Ishikawa (cell line): Measurements from ENCODE around the gene ARID5B.

Experiments used
- CEBPB ChIP-seq: IDR thresholded peaks from 2 replicates; pipeline ENCODE4 v1.6.1; 2012
- CREB1 ChIP-seq: IDR thresholded peaks from 2 replicates; pipeline ENCODE4 v1.6.1; 2012; ENCODE audit warnings: low read depth
- EGR1 ChIP-seq: IDR thresholded peaks from 2 replicates; pipeline ENCODE4 v1.6.1; 2012
- EP300 ChIP-seq: IDR thresholded peaks from 2 replicates; pipeline ENCODE4 v1.6.1; 2012; ENCODE audit warnings: borderline replicate concordance
- FOXM1 ChIP-seq: IDR thresholded peaks from 2 replicates; pipeline ENCODE4 v1.6.1; 2012; ENCODE audit warnings: low read depth, borderline replicate concordance
- MAX ChIP-seq: IDR thresholded peaks from 2 replicates; pipeline ENCODE4 v1.6.1; 2012
- NFIC ChIP-seq: IDR thresholded peaks from 2 replicates; pipeline ENCODE4 v1.6.1; 2012
- RAD21 ChIP-seq: IDR thresholded peaks from 2 replicates; pipeline ENCODE4 v1.6.1; 2012; ENCODE audit warnings: low read depth
- REST ChIP-seq: IDR thresholded peaks from 2 replicates; pipeline ENCODE4 v1.6.1; 2012; ENCODE audit warnings: low read depth, mild to moderate bottlenecking
- TAF1 ChIP-seq: IDR thresholded peaks from 2 replicates; pipeline ENCODE4 v1.6.1; 2012; ENCODE audit warnings: low read depth, mild to moderate bottlenecking
- TCF12 ChIP-seq: IDR thresholded peaks from 2 replicates; pipeline ENCODE4 v1.6.1; 2012; ENCODE audit warnings: low read depth
- TEAD4 ChIP-seq: IDR thresholded peaks from 2 replicates; pipeline ENCODE4 v1.6.1; 2012
- USF1 ChIP-seq: IDR thresholded peaks from 2 replicates; pipeline ENCODE4 v1.6.1; 2012
- YY1 ChIP-seq: IDR thresholded peaks from 2 replicates; pipeline ENCODE4 v1.6.1; 2012; ENCODE audit warnings: low read depth
- ZBTB7A ChIP-seq: IDR thresholded peaks from 2 replicates; pipeline ENCODE4 v1.6.1; 2012; ENCODE audit warnings: low read depth

ARID5B gene

GRCh38 chr10:61883371-61884025 lies 18.0 kb upstream of the ARID5B start:
- no peak for TF ChIP-seq CEBPB
- no peak for TF ChIP-seq TAF1
- no peak for TF ChIP-seq MAX
- TF ChIP-seq REST, result no peak
- TF ChIP-seq EP300, result no peak
- TF ChIP-seq TEAD4, result no peak
- TF ChIP-seq EGR1, result no peak
- TF ChIP-seq USF1, result no peak
- no peak for TF ChIP-seq RAD21
- TF ChIP-seq NFIC, result no peak
- no peak for TF ChIP-seq ZBTB7A
- no peak for TF ChIP-seq CREB1
- no peak for TF ChIP-seq TCF12
- TF ChIP-seq FOXM1, result no peak
- TF ChIP-seq YY1, result no peak

GRCh38 chr10:61887772-61888171 lies 13.7 kb upstream of the ARID5B start:
- TF ChIP-seq MAX (no peak), CREB1 (no peak), TAF1 (no peak), TEAD4 (no peak), USF1 (no peak), YY1 (no peak)

- TF ChIP-seq EP300 (no peak), TAF1 (no peak), YY1 (no peak), MAX (no peak), CREB1 (no peak)
Measured at GRCh38 chr10:61888744-61889143, 12.8 kb upstream of the ARID5B start.

GRCh38 chr10:61890430-61890829 lies 11.1 kb upstream of the ARID5B start:
- TF ChIP-seq CEBPB (no peak), MAX (no peak), EP300 (no peak), CREB1 (no peak), TCF12 (no peak), EGR1 (no peak), TEAD4 (no peak), FOXM1 (no peak), YY1 (no peak)

- TF ChIP-seq MAX (no peak), NFIC (no peak), TEAD4 (no peak)
Measured at GRCh38 chr10:61890881-61891409, 10.6 kb upstream of the ARID5B start.

GRCh38 chr10:61891906-61892585 lies 9.5 kb upstream of the ARID5B start:
- no peak for TF ChIP-seq RAD21
- no peak for TF ChIP-seq YY1
- TF ChIP-seq REST, result no peak
- TF ChIP-seq TCF12, result no peak
- TF ChIP-seq USF1, result no peak
- no peak for TF ChIP-seq TEAD4
- TF ChIP-seq ZBTB7A, result no peak
- no peak for TF ChIP-seq CREB1
- TF ChIP-seq FOXM1, result no peak
- TF ChIP-seq TAF1, result no peak
- TF ChIP-seq CEBPB, result no peak
- TF ChIP-seq MAX, result no peak
- no peak for TF ChIP-seq NFIC
- TF ChIP-seq EGR1, result no peak
- TF ChIP-seq EP300, result no peak
